Keratinocyte (primary cell): ENCODE data around the gene PIGS. TPM values are rescaled to one million over a fixed set of nuclear protein-coding genes. Genes with fewer than 3 reads are reported as not detected.

Experiments used
- DNase-seq: peaks from one replicate; pipeline ENCODE4 v3.0.0-alpha.2; 2011; ENCODE audit warnings: low read depth, missing footprints, low spot score
- FAIRE-seq: peaks from 2 replicates; lab custom pipeline; 2011; peaks lifted over from hg19 to GRCh38; lab: Jason Lieb, UNC
- H2AFZ ChIP-seq: 2 replicates; pipeline ENCODE4 v1.6.0; 2012; ENCODE audit warnings: low read length, control low read depth, inconsistent platforms; ENCODE audit not compliant: control insufficient read depth
- H3K27ac ChIP-seq: 2 replicates; pipeline ENCODE4 v1.5.1; 2011; ENCODE audit warnings: low read length; ENCODE audit not compliant: control insufficient read depth, insufficient read depth
- H3K27me3 ChIP-seq: 3 replicates; pipeline ENCODE4 v1.6.0; 2011; ENCODE audit warnings: low read length; ENCODE audit not compliant: control insufficient read depth, insufficient read depth; ENCODE audit errors: extremely low read depth
- H3K36me3 ChIP-seq, 2 experiments: 2 replicates in 1 of 2; 3 replicates in 1 of 2; pipeline ENCODE4 v1.5.1; 2011; ENCODE audit warnings: low read length in 2 of 2, mild to moderate bottlenecking in 1 of 2; ENCODE audit not compliant: control insufficient read depth in 2 of 2, insufficient read depth in 2 of 2; ENCODE audit errors: extremely low read depth in 1 of 2
- H3K4me1 ChIP-seq: 3 replicates; pipeline ENCODE4 v1.5.1; 2011; ENCODE audit warnings: low read length; ENCODE audit not compliant: control insufficient read depth, insufficient read depth; ENCODE audit errors: extremely low read depth
- H3K4me2 ChIP-seq: 3 replicates; pipeline ENCODE4 v1.6.0; 2011; ENCODE audit warnings: low read depth, low read length; ENCODE audit not compliant: control insufficient read depth, insufficient read depth; ENCODE audit errors: extremely low read depth
- H3K4me3 ChIP-seq, 3 experiments: fragments of 200-600 bp in 1 of 3; sonication (generic) in 1 of 3; 2 replicates in 2 of 3; 3 replicates in 1 of 3; pipeline ENCODE4 v1.5.1; 2011 to 2016; ENCODE audit warnings: low read length in 3 of 3, mild to moderate bottlenecking in 3 of 3, control low read depth in 2 of 3, inconsistent platforms in 1 of 3, low read depth in 1 of 3, mixed read lengths in 1 of 3, mixed run types in 1 of 3, moderate library complexity in 1 of 3; ENCODE audit not compliant: control insufficient read depth in 2 of 3, insufficient read depth in 2 of 3; ENCODE audit errors: extremely low read depth in 1 of 3
- H3K79me2 ChIP-seq: 2 replicates; pipeline ENCODE4 v1.6.0; 2012; ENCODE audit warnings: low read length; ENCODE audit not compliant: control insufficient read depth, insufficient read depth
- H3K9ac ChIP-seq: 3 replicates; pipeline ENCODE4 v1.6.0; 2011; ENCODE audit warnings: low read length; ENCODE audit not compliant: control insufficient read depth, insufficient read depth; ENCODE audit errors: extremely low read depth
- H3K9me1 ChIP-seq: 3 replicates; pipeline ENCODE4 v1.6.0; 2011; ENCODE audit warnings: low read length; ENCODE audit not compliant: control insufficient read depth, insufficient read depth; ENCODE audit errors: extremely low read depth
- H3K9me3 ChIP-seq: 2 replicates; pipeline ENCODE4 v1.5.1; 2012; ENCODE audit warnings: low read depth, low read length; ENCODE audit not compliant: control insufficient read depth
- H4K20me1 ChIP-seq: 3 replicates; pipeline ENCODE4 v1.6.0; 2011; ENCODE audit warnings: low read length; ENCODE audit not compliant: control insufficient read depth, insufficient read depth; ENCODE audit errors: extremely low read depth
- EZH2 ChIP-seq: IDR thresholded peaks from one replicate; pipeline ENCODE4 v1.6.1; 2012; ENCODE audit warnings: inconsistent platforms, mild to moderate bottlenecking, low read length, moderate library complexity
- dilution Hi-C: fragments of 300-500 bp; cut with MboI; formaldehyde crosslinking; loops from one replicate; pipeline ENCODE4 v1.7.0; 2020; ENCODE audit warnings: low sequenced_read_pairs; ENCODE audit not compliant: extremely low pct_ligation_motif_present
- polyA plus RNA-seq, 5 experiments: library from polyadenylated mRNA; depleted of rRNA in 3 of 5; stranded (reverse) in 3 of 5; stranded (forward) in 1 of 5; unstranded in 1 of 5; fragments of >200 nt; gene quantifications; 1 replicate in 1 of 5; 2 replicates in 3 of 5; 3 replicates in 1 of 5; pipeline versions ENCODE4 v1.2.1 to v1.2.3, GENCODE V29; 2011 to 2012; ENCODE audit warnings: missing spikeins in 2 of 5, low read depth in 1 of 5, low replicate concordance in 1 of 5
- TF ChIP-seq, protein P1 (sequence below), 3 experiments: IDR thresholded peaks in 1 of 3; conservative IDR thresholded peaks in 1 of 3; optimal IDR thresholded peaks in 1 of 3; 2 replicates in 2 of 3; 3 replicates in 1 of 3; pipeline versions ENCODE3 to v1.5.1; 2011; ENCODE audit warnings: low read length in 3 of 3, mild to moderate bottlenecking in 3 of 3, moderate library complexity in 2 of 3, control low read depth in 1 of 3, inconsistent platforms in 1 of 3; ENCODE audit not compliant: insufficient read depth in 2 of 3; ENCODE audit errors: extremely low read depth in 1 of 3

The PIGS gene
- polyA plus RNA-seq, 1 donor (not counting 4 experiments of a cell fraction or from before 2014, with no cell fraction given), result 33.6 TPM

DNA sequence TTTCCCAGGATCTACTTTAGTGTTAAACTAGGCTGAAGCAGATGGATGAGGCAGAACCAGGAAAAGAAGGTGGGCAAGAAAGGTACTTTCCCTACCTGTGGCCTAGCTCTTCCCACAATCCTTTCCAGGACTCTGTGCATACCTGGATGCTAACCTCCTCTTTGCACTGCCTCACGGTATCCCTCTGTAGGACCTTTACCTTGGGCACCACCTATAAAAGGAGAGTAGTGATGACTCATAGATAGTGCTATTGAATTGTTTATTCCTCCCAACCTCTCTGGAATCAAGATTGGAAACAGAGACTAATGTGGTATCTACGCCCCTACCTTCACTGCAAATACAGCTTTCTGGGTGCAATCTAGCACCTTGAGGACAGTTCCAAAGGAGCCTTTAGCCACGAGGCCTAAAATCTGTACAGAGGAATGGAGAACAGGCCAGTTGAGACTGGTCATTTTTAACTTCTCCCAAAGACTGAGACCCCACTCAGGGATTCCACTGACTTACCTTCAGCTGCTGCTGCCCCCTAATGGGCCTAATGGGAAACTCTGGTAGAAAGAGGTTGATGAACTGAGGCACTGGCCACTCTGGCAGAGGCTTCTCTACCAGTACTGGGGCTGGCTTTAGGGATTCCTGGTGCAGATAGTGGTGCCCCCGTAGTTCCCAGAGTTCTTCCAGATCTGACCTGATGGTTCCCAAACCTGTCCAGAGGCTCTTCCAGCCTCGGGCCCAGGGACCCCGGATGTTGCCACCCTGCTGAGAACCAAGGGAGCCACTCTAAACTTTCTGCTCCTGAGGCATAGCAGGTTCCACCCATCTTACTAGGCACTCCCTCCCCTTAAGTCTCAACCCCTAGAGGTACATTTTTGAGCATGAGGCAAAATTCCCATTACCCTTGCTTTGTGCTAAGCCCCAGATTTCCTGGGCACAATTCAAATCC lies 41.9 kb upstream of the PIGS start:
- Histone ChIP-seq H3K9me3 (no peaks in the 10 kb centered on the region), H3K79me2 (no peaks in the 10 kb centered on the region), H3K9me1 (no peaks in the 10 kb centered on the region), H3K27me3 (no peaks in the 10 kb centered on the region), H2AFZ (no peak overlapping the region), H3K4me2 (no peak overlapping the region), H4K20me1 (no peaks in the 10 kb centered on the region), H3K4me1 (no peaks in the 10 kb centered on the region), H3K36me3 (peaks cover 42 to 48% of the 10 kb centered on the region in 2 experiments), H3K27ac (no peak overlapping the region), H3K4me3 (no peak overlapping the region), H3K9ac (no peak overlapping the region)
- no peak for TF ChIP-seq EZH2
- TF ChIP-seq, protein P1, sequence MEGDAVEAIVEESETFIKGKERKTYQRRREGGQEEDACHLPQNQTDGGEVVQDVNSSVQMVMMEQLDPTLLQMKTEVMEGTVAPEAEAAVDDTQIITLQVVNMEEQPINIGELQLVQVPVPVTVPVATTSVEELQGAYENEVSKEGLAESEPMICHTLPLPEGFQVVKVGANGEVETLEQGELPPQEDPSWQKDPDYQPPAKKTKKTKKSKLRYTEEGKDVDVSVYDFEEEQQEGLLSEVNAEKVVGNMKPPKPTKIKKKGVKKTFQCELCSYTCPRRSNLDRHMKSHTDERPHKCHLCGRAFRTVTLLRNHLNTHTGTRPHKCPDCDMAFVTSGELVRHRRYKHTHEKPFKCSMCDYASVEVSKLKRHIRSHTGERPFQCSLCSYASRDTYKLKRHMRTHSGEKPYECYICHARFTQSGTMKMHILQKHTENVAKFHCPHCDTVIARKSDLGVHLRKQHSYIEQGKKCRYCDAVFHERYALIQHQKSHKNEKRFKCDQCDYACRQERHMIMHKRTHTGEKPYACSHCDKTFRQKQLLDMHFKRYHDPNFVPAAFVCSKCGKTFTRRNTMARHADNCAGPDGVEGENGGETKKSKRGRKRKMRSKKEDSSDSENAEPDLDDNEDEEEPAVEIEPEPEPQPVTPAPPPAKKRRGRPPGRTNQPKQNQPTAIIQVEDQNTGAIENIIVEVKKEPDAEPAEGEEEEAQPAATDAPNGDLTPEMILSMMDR (optimal IDR thresholded peaks at IDR 0.05 in 1 of 3, IDR thresholded peaks at IDR 0.05 in 1 of 3, conservative IDR thresholded peaks at IDR 0.05 in 1 of 3; ENCODE audit: extremely low read depth in 1 of 3, insufficient read depth in 2 of 3, low read length in 3 of 3), result peak; percentile 51 to 60 (median 54)
- FAIRE-seq (no peak), DNase-seq (no peak)
- dilution Hi-C loops, result no loop called here

DNA sequence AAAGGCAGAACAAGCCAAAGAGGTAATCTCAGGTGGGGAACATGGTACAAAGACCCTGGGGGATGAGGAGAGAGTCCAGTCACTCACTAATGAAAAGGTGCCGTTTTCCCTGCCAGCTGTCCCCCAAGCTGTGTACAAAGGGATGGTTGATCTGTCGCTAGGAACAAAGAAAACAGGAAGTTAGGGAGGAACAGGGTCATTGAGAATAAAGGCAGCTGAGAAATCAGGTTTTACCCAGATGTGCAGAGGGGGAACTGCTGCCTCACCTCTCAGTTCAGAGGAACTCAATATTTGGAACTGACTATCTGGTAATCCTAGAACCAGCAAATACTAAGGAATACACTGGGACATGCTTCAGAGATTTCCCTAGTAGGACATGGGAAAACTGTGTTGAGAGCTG lies 41.2 kb upstream of the PIGS start:
- DNase-seq, result no peak
- H3K9me3 ChIP-seq, result no peaks in the 10 kb centered on the region
- no peak overlapping the region for H3K4me2 ChIP-seq
- H3K9ac ChIP-seq, result no peak overlapping the region
- no peaks in the 10 kb centered on the region for H3K27me3 ChIP-seq
- H3K79me2 ChIP-seq, result no peaks in the 10 kb centered on the region
- FAIRE-seq, result no peak
- H3K9me1 ChIP-seq, result no peaks in the 10 kb centered on the region
- H3K4me1 ChIP-seq, result no peaks in the 10 kb centered on the region
- TF ChIP-seq EZH2, result no peak
- TF ChIP-seq, protein P1 (optimal IDR thresholded peaks at IDR 0.05 in 1 of 3, IDR thresholded peaks at IDR 0.05 in 1 of 3, conservative IDR thresholded peaks at IDR 0.05 in 1 of 3; ENCODE audit: extremely low read depth in 1 of 3, insufficient read depth in 2 of 3, low read length in 3 of 3), result no peak
- H3K27ac ChIP-seq, result no peak overlapping the region
- peaks cover 42 to 47% of the 10 kb centered on the region in 2 experiments for H3K36me3 ChIP-seq
- no peak overlapping the region for H3K4me3 ChIP-seq
- dilution Hi-C loops, result no loop called here
- H4K20me1 ChIP-seq, result no peaks in the 10 kb centered on the region
- no peak overlapping the region for H2AFZ ChIP-seq
